Chondrocyte (in vitro differentiated cells): ENCODE measurements around the gene KIAA2012. TPM values are rescaled to one million over a fixed set of nuclear protein-coding genes. Genes with fewer than 3 reads are reported as not detected.

Experiments used
- DNase-seq: peaks from one replicate; pipeline ENCODE4 v3.0.0; 2021; ENCODE audit warnings: mixed read lengths, low spot score
- H3K27ac Mint-ChIP-seq: one replicate; pipeline ENCODE4 v1.8.0; 2021; ENCODE audit warnings: mild to moderate bottlenecking, moderate library complexity, mixed read lengths; ENCODE audit not compliant: unreplicated experiment
- H3K27me3 Mint-ChIP-seq: 2 replicates; pipeline ENCODE4 v1.8.0; 2021; ENCODE audit warnings: low read depth, mixed read lengths
- H3K36me3 Mint-ChIP-seq: 2 replicates; pipeline ENCODE4 v1.8.0; 2021; ENCODE audit warnings: low read depth, mixed read lengths
- H3K4me1 Mint-ChIP-seq: 2 replicates; pipeline ENCODE4 v1.8.0; 2021; ENCODE audit warnings: low read depth, mild to moderate bottlenecking, mixed read lengths
- H3K4me3 Mint-ChIP-seq: one replicate; pipeline ENCODE4 v1.8.0; 2021; ENCODE audit warnings: mild to moderate bottlenecking, moderate library complexity, mixed read lengths; ENCODE audit not compliant: unreplicated experiment
- H3K9me3 Mint-ChIP-seq: 2 replicates; pipeline ENCODE4 v1.8.0; 2021; ENCODE audit warnings: low read depth, mixed read lengths
- total RNA-seq: library from RNA; stranded (reverse); gene quantifications from 3 replicates; pipeline ENCODE4 v1.2.1, GENCODE V29; 2021
- TF ChIP-seq, protein P1 (sequence below): fragments of 200-600 bp; sonication (generic); IDR thresholded peaks from 2 replicates; pipeline ENCODE4 v1.5.0; 2021; ENCODE audit warnings: antibody characterized with exemption, mild to moderate bottlenecking, moderate library complexity

Gene KIAA2012
- total RNA-seq, 1 donor from 2014 or later = not detected

DNA sequence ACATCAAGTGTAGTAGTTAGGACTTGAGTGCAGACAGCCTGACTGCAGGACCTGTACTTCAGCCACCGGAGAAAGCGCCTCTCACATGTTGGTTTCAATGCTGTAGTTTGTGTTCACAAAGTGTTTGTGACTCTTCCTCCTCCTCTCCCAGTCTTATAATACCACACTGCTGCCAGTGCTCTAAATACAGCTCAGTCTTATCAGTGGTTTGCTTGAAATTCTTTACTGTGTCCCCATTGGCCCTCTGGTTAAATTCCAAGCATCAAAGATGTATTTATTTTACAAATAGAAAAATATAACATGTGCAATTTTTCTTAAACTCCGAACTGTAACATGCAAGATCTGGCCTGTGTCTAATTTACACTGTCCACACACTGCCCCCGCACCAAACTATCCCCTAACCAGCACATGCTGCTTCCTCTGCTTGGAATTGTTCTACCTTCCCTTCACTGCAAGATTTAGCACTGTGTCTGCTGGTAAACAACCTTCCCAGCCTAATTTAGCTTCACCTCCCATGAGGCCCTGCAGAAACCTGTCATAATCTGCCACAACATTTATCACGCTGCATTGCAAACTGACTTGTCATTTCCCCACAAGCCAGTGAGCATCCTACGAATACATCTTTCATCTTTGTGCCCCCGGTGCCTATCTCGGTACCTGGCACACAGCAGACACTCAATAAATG is 88.2 kb downstream of the KIAA2012 start:
- Mint-ChIP-seq H3K27ac (no peak overlapping the region), H3K4me1 (peaks cover 12% of the 10 kb centered on the region), H3K9me3 (no peaks in the 10 kb centered on the region), H3K36me3 (no peaks in the 10 kb centered on the region), H3K4me3 (no peak overlapping the region), H3K27me3 (no peaks in the 10 kb centered on the region)
- no peak for DNase-seq
- TF ChIP-seq, protein P1, sequence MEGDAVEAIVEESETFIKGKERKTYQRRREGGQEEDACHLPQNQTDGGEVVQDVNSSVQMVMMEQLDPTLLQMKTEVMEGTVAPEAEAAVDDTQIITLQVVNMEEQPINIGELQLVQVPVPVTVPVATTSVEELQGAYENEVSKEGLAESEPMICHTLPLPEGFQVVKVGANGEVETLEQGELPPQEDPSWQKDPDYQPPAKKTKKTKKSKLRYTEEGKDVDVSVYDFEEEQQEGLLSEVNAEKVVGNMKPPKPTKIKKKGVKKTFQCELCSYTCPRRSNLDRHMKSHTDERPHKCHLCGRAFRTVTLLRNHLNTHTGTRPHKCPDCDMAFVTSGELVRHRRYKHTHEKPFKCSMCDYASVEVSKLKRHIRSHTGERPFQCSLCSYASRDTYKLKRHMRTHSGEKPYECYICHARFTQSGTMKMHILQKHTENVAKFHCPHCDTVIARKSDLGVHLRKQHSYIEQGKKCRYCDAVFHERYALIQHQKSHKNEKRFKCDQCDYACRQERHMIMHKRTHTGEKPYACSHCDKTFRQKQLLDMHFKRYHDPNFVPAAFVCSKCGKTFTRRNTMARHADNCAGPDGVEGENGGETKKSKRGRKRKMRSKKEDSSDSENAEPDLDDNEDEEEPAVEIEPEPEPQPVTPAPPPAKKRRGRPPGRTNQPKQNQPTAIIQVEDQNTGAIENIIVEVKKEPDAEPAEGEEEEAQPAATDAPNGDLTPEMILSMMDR = no peak

DNA sequence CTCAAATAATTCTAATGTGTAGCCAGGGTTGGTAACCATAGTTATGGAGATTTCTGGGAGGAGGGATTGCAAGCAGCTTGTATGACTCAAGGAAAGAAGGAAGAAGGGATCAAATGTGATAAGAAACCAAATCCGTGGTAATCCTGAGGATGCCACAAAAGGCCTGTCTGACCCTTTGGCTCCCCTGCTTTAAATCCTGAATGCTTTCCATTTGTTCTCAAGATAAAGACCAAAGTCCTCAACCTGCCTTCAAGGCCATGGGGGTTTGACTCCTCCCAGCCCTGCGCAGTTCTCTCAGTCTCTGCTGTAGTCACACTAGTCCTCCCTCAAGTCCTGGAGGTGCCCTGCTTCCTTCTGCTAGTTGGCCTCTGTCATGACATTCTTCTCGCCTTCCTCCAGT is 91.4 kb downstream of the KIAA2012 start:
- Mint-ChIP-seq H3K27me3 (no peaks in the 10 kb centered on the region), H3K27ac (no peak overlapping the region)

DNA sequence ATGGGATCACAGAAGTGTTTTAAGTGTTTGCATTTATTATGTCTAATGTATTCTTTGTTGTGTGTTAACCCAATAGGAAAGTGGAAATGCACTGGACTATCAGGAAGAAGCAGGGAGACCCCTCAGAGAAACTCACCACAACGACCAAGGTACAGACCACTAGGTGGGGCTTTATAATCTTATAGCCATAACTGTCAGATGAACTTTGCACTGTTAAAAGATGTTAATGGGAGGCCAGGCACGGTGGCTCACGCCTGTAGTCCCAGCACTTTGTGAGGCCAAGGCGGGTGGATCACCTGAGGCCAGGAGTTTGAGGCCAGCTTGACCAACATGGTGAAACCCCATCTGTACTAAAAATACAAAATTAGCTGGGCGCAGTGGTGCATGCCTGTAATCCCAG is 92.2 kb downstream of the KIAA2012 start:
- TF ChIP-seq, protein P1 = no peak
- DNase-seq = no peak
- no peaks in the 10 kb centered on the region for H3K36me3 Mint-ChIP-seq
- no peak overlapping the region for H3K4me3 Mint-ChIP-seq
- H3K27ac Mint-ChIP-seq = no peak overlapping the region
- peaks cover 12% of the 10 kb centered on the region for H3K4me1 Mint-ChIP-seq
- H3K27me3 Mint-ChIP-seq = no peaks in the 10 kb centered on the region
- H3K9me3 Mint-ChIP-seq = no peaks in the 10 kb centered on the region

More for the DNA sequence above, 91.4 kb downstream of the KIAA2012 start:
- no peaks in the 10 kb centered on the region for H3K36me3 Mint-ChIP-seq
- H3K4me3 Mint-ChIP-seq = no peak overlapping the region
- no peaks in the 10 kb centered on the region for H3K9me3 Mint-ChIP-seq
- TF ChIP-seq, protein P1 = no peak
- peaks cover 12% of the 10 kb centered on the region for H3K4me1 Mint-ChIP-seq
- DNase-seq = no peak

DNA sequence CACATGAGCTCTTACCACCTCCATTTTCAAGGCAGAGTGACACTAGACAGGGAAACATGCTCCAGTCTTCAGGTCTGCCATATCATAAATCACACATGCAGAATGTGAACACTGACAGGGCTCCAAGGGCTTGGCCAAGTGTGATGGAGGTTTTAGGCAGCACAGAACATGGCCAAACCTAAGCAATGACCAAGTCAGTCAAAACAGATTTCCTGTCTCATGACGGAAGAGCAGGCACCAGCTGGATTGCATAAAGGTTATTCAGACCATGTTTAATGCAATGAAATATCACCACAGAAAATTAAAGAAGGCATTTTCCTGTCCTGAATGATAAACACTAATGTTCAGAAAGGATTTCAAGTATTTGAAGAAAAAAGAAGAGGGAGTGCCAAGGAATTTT is 92.9 kb downstream of the KIAA2012 start:
- H3K27ac Mint-ChIP-seq = no peak overlapping the region

DNA sequence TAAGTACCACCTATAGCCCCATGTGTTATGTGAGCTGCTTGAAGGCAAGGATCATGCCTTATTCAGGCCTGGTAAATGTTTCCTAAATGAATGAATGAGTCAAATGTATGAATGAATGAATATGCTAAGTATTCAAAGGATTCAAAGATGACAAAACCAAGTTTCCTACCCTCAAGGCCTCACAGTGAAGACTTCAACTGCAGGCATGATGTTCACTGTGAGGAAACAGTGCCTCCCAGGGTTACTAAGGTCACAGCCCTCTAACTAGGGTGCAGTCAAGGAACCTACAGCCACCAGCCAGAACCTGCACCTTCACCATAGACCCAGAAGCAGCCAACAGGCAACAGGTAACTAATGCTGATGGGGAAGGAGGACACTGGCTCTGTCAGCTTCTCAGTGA is 96.1 kb downstream of the KIAA2012 start:
- H3K4me1 Mint-ChIP-seq = peaks cover 11% of the 10 kb centered on the region
- H3K36me3 Mint-ChIP-seq = no peaks in the 10 kb centered on the region
- TF ChIP-seq, protein P1 = no peak
- no peak overlapping the region for H3K27ac Mint-ChIP-seq
- H3K27me3 Mint-ChIP-seq = no peaks in the 10 kb centered on the region
- H3K4me3 Mint-ChIP-seq = no peak overlapping the region
- H3K9me3 Mint-ChIP-seq = no peaks in the 10 kb centered on the region
- no peak for DNase-seq

More for the DNA sequence above, 92.9 kb downstream of the KIAA2012 start:
- DNase-seq = no peak
- Mint-ChIP-seq H3K4me1 (peaks cover 13% of the 10 kb centered on the region), H3K9me3 (no peaks in the 10 kb centered on the region), H3K27me3 (no peaks in the 10 kb centered on the region), H3K4me3 (no peak overlapping the region), H3K36me3 (no peaks in the 10 kb centered on the region)
- TF ChIP-seq, protein P1 = no peak
